SHP77 treated with DMSO at 0.1 percent for 48 hours (cell line): ENCODE measurements around the gene GBP1.
"Not testable (repeated sequence)": the region's sequence is repeated elsewhere in the genome, so short reads cannot be mapped to it uniquely, and the experiment has no call there.

ENCODE experiments used
- DNase-seq: peaks from one replicate; lab custom pipeline; 2025; lab: John Stamatoyannopoulos, UW

GBP1 gene, protein sequence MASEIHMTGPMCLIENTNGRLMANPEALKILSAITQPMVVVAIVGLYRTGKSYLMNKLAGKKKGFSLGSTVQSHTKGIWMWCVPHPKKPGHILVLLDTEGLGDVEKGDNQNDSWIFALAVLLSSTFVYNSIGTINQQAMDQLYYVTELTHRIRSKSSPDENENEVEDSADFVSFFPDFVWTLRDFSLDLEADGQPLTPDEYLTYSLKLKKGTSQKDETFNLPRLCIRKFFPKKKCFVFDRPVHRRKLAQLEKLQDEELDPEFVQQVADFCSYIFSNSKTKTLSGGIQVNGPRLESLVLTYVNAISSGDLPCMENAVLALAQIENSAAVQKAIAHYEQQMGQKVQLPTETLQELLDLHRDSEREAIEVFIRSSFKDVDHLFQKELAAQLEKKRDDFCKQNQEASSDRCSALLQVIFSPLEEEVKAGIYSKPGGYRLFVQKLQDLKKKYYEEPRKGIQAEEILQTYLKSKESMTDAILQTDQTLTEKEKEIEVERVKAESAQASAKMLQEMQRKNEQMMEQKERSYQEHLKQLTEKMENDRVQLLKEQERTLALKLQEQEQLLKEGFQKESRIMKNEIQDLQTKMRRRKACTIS

GRCh38 chr1:89065079-89065868 is at the start of gene GBP1:
Gene GBP1, minus strand, starts transcription at chr1:89065208. Its CDS starts 1,974 bp downstream, at chr1:89063234.
- no peak for DNase-seq

- no peak for DNase-seq
Observed at GRCh38 chr1:89114662-89115061, 49.7 kb upstream of the GBP1 start.

DNA sequence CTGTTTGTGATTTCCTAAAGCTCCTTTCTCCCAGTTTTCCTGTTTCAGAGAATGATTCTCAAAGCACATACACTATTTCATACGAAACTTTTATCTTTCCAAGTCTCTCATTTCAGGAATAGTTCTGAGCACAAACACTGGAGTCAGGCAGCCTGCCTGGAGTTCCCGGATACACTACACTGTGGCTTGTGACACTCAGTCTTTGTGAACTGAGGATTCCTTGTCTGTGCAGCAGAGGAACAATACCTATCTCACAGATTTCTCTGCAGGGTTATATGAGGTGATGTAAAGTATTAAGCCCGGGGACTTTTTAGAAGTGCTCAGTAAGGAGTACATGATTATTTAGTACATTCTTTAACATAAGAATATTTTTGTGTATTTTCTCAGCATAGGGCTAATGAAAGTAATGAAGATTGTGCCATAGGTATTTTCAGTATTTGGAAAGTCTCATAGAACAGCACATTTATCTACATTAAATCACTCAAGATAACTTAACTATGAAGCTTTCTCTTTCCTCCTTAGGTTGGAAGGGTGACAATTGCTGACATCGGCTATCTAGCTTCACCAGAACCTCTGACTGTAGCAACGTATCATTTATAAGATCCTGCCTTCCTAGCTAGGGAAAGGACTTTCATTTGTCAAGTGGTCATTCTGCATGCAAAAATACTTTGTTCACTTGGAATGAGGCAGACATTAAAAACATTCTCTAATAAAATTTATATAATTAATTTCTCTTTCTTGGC is 48.0 kb upstream of the GBP1 start:
- DNase-seq: no peak

DNA sequence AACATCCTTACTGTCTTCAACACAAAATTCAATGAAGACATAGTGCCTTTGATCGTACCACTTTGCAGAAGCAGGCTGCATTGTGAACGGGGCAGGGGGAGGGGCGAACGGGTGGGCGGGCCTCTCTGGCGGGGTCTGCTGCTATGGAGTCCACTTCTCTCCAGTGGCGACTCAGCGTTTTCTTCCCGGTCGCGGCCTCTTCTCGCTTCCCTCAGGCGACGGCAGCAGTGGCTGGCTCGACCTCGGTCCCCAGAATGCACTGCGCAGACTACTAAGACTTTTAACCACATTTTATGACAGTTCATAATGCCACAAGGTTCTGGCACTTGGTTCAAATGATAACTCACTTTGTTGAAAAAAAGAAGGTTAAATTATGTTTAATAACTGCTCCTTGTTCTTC is 39.7 kb upstream of the GBP1 start:
- DNase-seq: no peak

- no peak for DNase-seq
Observed at GRCh38 chr1:89104147-89104546, 39.1 kb upstream of the GBP1 start.

DNA sequence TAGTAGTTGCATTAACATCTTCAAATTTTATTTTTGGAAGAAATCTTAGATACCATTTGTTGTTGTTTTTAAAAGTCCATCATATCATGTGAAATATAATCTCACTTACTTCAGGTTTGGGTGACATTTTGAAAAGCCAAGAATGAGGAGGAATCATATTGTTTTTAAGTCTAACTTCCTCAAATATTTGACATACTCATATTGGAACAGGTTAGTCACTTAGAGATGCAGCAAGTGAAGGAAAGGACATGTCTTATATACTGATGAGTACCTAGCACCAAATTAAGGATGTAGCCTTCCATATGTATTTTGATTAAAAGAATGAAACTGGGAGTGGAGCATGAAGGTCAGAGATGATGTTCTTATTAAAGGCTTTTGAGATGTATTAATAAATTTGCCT is 37.0 kb upstream of the GBP1 start:
- no peak for DNase-seq

DNA sequence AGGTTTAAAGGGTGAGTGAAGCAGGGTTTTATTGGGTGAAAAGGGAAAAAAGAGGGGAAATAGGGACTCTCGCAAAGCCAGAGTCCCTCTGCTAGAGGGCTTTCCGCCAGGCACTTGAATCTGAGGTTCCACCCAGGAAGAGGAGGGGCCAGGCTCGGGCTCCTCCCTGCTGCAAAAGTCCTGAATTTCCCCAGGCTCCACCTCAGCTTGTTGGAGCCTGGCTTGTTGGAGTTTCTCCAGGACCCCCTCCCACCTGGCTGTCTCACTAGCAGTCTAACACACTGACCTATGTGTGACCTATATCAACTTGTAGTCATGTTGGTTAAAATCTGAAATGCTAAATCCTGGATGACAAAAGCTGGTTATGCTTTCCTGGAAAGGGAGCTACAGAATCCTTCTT is 35.4 kb upstream of the GBP1 start:
- DNase-seq: no peak

GRCh38 chr1:89098857-89099256 is 33.8 kb upstream of the GBP1 start:
- DNase-seq: no peak

DNA sequence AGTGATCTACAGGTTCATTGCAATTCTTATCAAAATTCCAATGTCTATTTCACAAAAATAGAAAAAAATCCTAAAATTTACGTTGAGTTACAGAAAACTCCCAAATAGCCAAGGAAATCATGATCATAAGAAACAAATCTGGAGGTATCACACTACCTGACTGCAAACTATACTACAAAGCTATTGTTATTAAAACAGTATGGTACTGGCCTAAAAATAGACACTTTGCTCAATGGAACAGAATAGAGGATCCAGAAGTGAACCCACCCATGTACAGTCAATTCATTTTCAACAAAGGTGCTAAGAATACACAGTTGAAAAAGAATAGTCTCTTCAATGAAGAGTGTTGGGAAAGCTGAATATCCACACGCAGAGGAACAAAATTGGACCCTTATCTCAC is 30.7 kb upstream of the GBP1 start:
- no peak for DNase-seq

DNA sequence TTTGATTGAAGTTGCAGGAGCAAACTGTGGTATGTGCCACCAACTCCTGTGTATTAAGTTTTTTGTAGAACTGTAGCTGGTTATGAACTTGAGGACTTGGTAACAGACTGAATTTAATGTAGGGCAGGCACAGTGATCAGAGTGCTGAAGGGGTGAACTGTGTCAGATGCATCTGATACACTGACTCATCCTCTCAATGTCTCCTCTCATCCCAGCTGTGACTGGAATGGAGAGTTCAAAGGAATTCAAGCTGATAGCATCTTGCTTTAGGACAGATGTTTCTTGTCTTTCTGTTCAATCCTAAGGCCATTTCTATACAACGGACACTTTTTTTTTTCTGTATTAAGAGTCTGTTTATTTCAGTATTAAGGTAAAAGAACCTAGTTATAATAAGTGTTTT is 25.0 kb upstream of the GBP1 start:
- DNase-seq: no peak

GRCh38 chr1:89088572-89088971 is 23.6 kb upstream of the GBP1 start:
- no peak for DNase-seq

DNA sequence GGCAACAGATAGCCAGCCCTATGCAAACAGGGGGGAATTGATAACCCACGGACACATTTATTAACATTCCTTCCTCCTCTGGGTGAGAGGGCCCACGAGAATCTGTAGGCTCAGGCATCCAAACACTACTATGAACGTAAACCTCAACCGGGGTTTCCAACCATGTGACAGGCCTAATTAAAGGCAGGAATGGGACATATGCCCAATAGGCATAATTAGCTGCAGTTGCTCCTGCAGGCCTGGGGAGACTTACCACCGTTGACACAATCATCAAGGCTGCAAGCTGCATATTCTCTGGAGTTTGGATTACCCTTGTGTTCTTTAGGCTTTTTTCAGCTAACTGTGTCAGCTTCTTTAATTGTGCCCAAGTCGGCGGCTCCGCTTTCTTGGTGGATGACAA is 22.2 kb upstream of the GBP1 start:
- DNase-seq: no peak

- no peak for DNase-seq
Observed at GRCh38 chr1:89085781-89086180, 20.8 kb upstream of the GBP1 start.

DNA sequence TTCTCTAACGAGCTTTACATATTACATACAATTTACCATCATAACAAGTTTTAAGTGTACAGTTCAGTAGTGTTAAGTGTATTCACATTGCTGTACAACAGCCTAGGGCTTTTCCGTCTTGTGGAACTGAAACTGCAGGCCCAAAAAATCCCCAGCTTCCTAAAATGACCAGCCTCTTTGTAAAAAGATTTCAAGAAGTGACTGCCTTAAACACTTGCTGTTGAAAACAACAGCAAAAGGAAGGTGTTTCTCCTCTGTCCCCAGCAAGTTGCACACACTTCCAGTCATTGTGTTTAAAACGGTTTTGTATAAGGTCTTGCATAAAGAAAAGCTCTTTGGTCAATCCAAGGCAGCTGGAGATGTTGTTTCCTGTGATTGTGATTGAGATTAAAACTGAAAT is 16.0 kb upstream of the GBP1 start:
- no peak for DNase-seq

- not testable (repeated sequence) for DNase-seq
Observed at GRCh38 chr1:89080068-89080467, 15.1 kb upstream of the GBP1 start.

DNA sequence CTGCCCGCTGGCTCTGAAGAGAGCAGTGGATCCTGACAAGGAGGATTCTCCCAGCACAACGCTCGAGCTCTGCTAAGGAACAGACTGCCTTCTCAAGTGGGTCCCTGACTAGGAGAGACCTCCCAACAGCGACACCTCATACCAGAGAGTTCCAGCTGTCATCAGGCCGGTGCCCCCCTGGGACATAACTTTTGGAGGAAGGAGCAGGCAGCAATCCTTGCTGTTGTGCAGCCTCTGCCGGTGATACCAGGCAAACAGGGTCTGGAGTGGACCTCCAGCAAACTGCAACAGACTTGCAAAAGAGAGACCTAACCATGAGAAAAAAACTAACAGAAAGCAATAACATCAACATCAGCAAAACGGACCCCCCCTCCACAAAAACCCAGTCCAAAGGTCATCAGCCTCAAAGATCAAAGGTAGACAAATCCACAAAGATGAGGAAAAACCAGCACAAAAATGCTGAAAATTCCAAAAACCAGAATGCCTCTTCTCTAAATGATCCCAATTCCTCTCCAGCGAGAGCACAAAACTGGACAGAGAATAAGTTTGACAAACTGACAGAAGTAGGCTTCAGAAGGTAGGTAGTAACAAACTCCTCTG is 7.6 kb upstream of the GBP1 start:
- DNase-seq: not testable (repeated sequence)

- no peak for DNase-seq
Observed at GRCh38 chr1:89070509-89070908, 5.5 kb upstream of the GBP1 start.

- DNase-seq: no peak
Observed at GRCh38 chr1:89069951-89070350, 4.9 kb upstream of the GBP1 start.

DNA sequence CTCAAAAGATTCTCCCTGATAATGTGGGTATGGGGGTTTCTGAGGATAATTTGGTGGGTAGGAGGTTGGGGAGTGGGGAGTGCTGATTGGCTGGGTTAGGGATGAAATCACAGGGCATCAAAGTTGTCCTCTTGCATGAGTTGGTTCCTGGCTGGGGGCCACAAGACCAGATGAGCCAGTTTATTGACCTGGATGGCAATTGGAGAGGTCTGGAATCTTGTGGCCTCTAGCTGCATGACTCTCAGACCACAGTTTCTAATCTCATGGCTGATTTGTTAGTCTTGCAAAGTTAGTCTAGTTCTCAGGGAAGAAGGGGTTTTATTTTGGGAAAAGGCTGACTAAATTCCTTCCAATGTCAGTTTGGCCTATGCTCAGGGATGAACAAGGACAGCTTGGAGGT is 3.3 kb upstream of the GBP1 start:
- DNase-seq: no peak

- DNase-seq: no peak
Observed at GRCh38 chr1:89064632-89065031, 376 bp downstream of the GBP1 start.

- DNase-seq: no peak
Observed at GRCh38 chr1:89063094-89063493, 1.9 kb downstream of the GBP1 start.

DNA sequence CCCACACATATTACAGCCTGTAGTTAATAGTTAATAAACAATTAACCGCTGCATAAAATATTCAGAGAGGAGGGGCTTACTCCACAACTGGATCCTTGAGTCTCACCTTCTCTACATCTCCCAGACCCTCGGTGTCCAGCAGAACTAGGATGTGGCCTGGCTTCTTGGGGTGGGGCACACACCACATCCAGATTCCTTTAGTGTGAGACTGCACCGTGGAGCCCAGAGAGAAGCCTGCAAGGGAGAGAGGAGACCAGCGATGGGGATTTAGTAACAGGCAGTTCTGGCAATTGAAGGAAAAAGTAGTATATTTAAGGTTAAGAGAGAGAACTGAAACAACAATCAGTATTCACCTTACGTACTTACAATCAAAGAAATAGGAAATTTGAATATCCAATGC is 4.9 kb downstream of the GBP1 start:
- DNase-seq: no peak
